ENCODE data around the gene AK4. TPM values are rescaled to one million over a fixed set of nuclear protein-coding genes. Genes with fewer than 3 reads are reported as not detected.

The AK4 gene
- total and polyA plus RNA-seq, 7 donors: 9.7 to 74.1 (median 37.8) TPM

DNA sequence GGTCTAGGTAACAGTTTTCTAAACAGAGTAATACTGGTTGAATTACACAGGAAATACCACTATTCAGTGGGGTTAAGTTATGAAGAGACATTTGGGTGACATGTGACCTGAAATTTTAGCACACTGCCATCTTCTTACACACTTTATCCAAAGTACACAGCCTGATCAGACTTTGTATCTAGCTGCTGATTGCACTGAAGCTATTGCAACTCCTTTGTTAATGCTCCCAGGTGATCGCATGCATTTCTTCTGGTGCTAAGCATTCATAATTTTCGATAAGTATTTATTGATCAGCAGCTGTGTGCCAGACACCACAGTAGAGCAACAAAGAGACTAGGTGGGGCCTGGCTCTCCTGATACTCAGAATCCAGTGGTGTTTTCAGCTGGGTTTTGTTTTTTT, 52.4 kb downstream of the AK4 start:
- intact Hi-C loops (cut with DNase I): no loop called here
- Histone ChIP-seq H3K4me3 (no peak overlapping the region), H3K27me3 (no peaks in the 10 kb centered on the region), H3K36me3 (peaks cover 0 to 5% (median 0%) of the 10 kb centered on the region in 4 donors), H3K9me3 (no peaks in the 10 kb centered on the region), H3K27ac (no peak overlapping the region), H3K4me1 (no peaks in the 10 kb centered on the region)
- WGBS, 2 donors: 70 to 99% methylated on average over 2 of the region's 2 CpGs
- no peak for TF ChIP-seq POLR2A (IDR thresholded peaks at IDR 0.05)
- TF ChIP-seq POLR2AphosphoS5 (IDR thresholded peaks at IDR 0.05): no peak
- TF ChIP-seq EP300 (IDR thresholded peaks at IDR 0.05): no peak
- TF ChIP-seq CTCF (IDR thresholded peaks at IDR 0.05): no peak
- no peak for DNase-seq

- Histone ChIP-seq H3K27me3 (no peaks in the 10 kb centered on the region), H3K4me3 (no peak overlapping the region), H3K27ac (no peak overlapping the region), H3K36me3 (no peaks in the 10 kb centered on the region), H3K9me3 (no peaks in the 10 kb centered on the region), H3K4me1 (peaks cover 0 to 13% (median 3%) of the 10 kb centered on the region in 4 donors)
- 95 to 98% methylated on average over 2 of the region's 2 CpGs for WGBS, 2 donors
- no peak for DNase-seq
- intact Hi-C loops (cut with DNase I): no loop called here
- TF ChIP-seq CTCF (IDR thresholded peaks at IDR 0.05) (no peak), POLR2A (IDR thresholded peaks at IDR 0.05) (no peak), EP300 (IDR thresholded peaks at IDR 0.05) (no peak), POLR2AphosphoS5 (IDR thresholded peaks at IDR 0.05) (no peak)
Observed at GRCh38 chr1:65206836-65207235, 58.8 kb downstream of the AK4 start.

DNA sequence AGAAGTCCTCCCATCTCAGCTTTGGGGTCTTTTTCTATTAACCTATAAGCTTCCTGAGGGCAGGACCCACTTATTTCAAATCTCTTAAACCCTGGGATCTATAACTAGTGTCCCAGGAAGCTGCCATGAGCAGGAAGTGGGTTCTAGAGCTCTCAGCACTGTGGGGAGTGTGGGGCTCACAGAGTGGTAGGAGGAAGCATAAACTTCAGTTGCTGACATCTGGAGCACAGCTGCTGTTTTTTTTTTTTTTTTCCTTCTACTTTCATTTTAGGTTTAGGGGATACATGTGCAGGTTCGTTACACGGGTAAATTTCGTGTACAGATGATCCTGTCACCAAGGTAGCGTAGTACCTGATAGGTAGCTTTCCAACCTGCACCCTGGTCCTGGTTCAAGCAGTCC, 59.3 kb downstream of the AK4 start:
- H3K9me3 ChIP-seq: no peaks in the 10 kb centered on the region
- TF ChIP-seq CTCF (IDR thresholded peaks at IDR 0.05) (no peak), POLR2A (IDR thresholded peaks at IDR 0.05) (no peak), EP300 (IDR thresholded peaks at IDR 0.05) (no peak), POLR2AphosphoS5 (IDR thresholded peaks at IDR 0.05) (no peak)
- 44 to 87% methylated on average over 4 of the region's 4 CpGs for WGBS, 2 donors
- H3K36me3 ChIP-seq: no peaks in the 10 kb centered on the region
- DNase-seq: no peak
- no peak overlapping the region for H3K4me3 ChIP-seq
- no peak overlapping the region for H3K27ac ChIP-seq
- H3K27me3 ChIP-seq: no peaks in the 10 kb centered on the region
- H3K4me1 ChIP-seq: peaks cover 0 to 13% (median 3%) of the 10 kb centered on the region in 4 donors
- intact Hi-C loops (cut with DNase I): no loop called here

DNA sequence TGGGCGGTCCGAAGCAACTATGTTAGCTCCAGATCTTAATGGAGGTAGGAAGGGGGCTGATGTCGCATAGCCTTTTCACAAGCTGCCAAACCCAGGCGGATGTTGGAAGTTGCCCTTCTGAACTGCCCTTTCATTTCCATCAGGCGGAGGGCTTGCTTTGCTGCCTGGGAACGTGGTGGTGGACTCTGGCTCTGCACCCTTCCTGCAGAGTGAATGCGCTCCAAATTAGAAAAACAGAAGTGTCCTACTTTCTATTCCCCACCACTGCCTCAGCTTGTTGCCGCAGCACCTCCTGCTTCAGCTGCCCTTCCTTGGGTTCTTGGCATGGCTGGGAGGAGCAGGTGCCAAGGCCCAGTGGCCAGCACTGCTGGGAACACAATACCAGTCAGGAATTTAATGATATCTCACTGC, 60.6 kb downstream of the AK4 start:
- intact Hi-C loops (cut with DNase I): no loop called here
- no peak overlapping the region for H3K27ac ChIP-seq
- DNase-seq: no peak
- H3K4me3 ChIP-seq: no peak overlapping the region
- WGBS, 2 donors: 92 to 94% methylated on average over 8 of the region's 8 CpGs
- TF ChIP-seq POLR2AphosphoS5 (IDR thresholded peaks at IDR 0.05): no peak
- no peak for TF ChIP-seq CTCF (IDR thresholded peaks at IDR 0.05)
- TF ChIP-seq EP300 (IDR thresholded peaks at IDR 0.05): no peak
- no peak for TF ChIP-seq POLR2A (IDR thresholded peaks at IDR 0.05)
- no peaks in the 10 kb centered on the region for H3K36me3 ChIP-seq
- no peaks in the 10 kb centered on the region for H3K9me3 ChIP-seq
- H3K4me1 ChIP-seq: peaks cover 0 to 13% (median 3%) of the 10 kb centered on the region in 4 donors
- no peaks in the 10 kb centered on the region for H3K27me3 ChIP-seq
